ENCODE measurements around the gene ELL.

ELL gene

GRCh38 chr19:18392926-18393325 lies 128.9 kb downstream of the ELL start:
- peaks cover 20% of the 10 kb centered on the region for H3K36me3 ChIP-seq (replicated peaks)
- in situ Hi-C loops (cut with HindIII; ENCODE audit: low pct_ligation_motif_present, low sequenced_read_pairs) = no loop called here
- TF ChIP-seq CTCF (IDR thresholded peaks at IDR 0.05; ENCODE audit: low read depth, low read length, missing control alignments) = no peak
- H3K27ac ChIP-seq = no peak overlapping the region
- DNase-seq = no peak
- no peaks in the 10 kb centered on the region for H3K27me3 ChIP-seq (replicated peaks)
- no peak overlapping the region for H3K4me3 ChIP-seq (ENCODE audit: low read depth, low read length)

Data from brain microvascular endothelial cell (primary cell).